ENCODE data around the gene BMP7. TPM values are rescaled to one million over a fixed set of nuclear protein-coding genes. Genes with fewer than 3 reads are reported as not detected.

The BMP7 gene
- total RNA-seq, 1 experiment from 2014 or later: 7.5 TPM

GRCh38 chr20:57272883-57273535 is 6.6 kb upstream of the BMP7 start:
- no TSS peak for BruUV-seq (replicated peaks)
- H3K9me3 ChIP-seq (ENCODE audit: low read depth, low read length, poor library complexity, severe bottlenecking): no peaks in the 10 kb centered on the region
- H3K4me3 ChIP-seq (ENCODE audit: low read depth, low read length, poor library complexity, severe bottlenecking): no peak overlapping the region
- intact Hi-C loops (cut with micrococcal nuclease; ENCODE audit: unreplicated experiment): no loop called here
- ChIA-PET POLR2A (ENCODE audit: low non-redundant PET) (no interaction called here), CTCF (no interaction called here)
- H3K36me3 ChIP-seq (ENCODE audit: insufficient read depth, low read length, poor library complexity, severe bottlenecking): no peaks in the 10 kb centered on the region
- H3K4me1 ChIP-seq (ENCODE audit: insufficient read depth, low read length, poor library complexity, severe bottlenecking): no peaks in the 10 kb centered on the region
- peaks cover 18% of the 10 kb centered on the region for H3K27me3 ChIP-seq (replicated peaks; ENCODE audit: insufficient read depth, low read depth, low read length, poor library complexity)
- TF ChIP-seq EZH2 (IDR thresholded peaks at IDR 0.05; ENCODE audit: borderline replicate concordance, low read depth, low read length, poor library complexity, severe bottlenecking): no peak
- TF ChIP-seq CTCF (conservative IDR thresholded peaks at IDR 0.05; ENCODE audit: low read depth, low read length): no peak
- H3K27ac ChIP-seq (ENCODE audit: low read depth, low read length, poor library complexity, severe bottlenecking): no peak overlapping the region
- DNase-seq (ENCODE audit: low spot score): no peak

- TF ChIP-seq CTCF (conservative IDR thresholded peaks at IDR 0.05; ENCODE audit: low read depth, low read length): no peak
- TF ChIP-seq EZH2 (IDR thresholded peaks at IDR 0.05; ENCODE audit: borderline replicate concordance, low read depth, low read length, poor library complexity, severe bottlenecking): no peak
- no peaks in the 10 kb centered on the region for H3K9me3 ChIP-seq (ENCODE audit: low read depth, low read length, poor library complexity, severe bottlenecking)
- DNase-seq (ENCODE audit: low spot score): no peak
- no peaks in the 10 kb centered on the region for H3K36me3 ChIP-seq (ENCODE audit: insufficient read depth, low read length, poor library complexity, severe bottlenecking)
- H3K27me3 ChIP-seq (replicated peaks; ENCODE audit: insufficient read depth, low read depth, low read length, poor library complexity): peaks cover 44% of the 10 kb centered on the region
- POLR2A ChIA-PET (ENCODE audit: low non-redundant PET): no interaction called here
- H3K4me1 ChIP-seq (ENCODE audit: insufficient read depth, low read length, poor library complexity, severe bottlenecking): no peaks in the 10 kb centered on the region
- no TSS peak for BruUV-seq (replicated peaks)
- H3K27ac ChIP-seq (ENCODE audit: low read depth, low read length, poor library complexity, severe bottlenecking): no peak overlapping the region
- CTCF ChIA-PET: no interaction called here
- no peak overlapping the region for H3K4me3 ChIP-seq (ENCODE audit: low read depth, low read length, poor library complexity, severe bottlenecking)
- intact Hi-C loops (cut with micrococcal nuclease; ENCODE audit: unreplicated experiment): no loop called here
Measured at GRCh38 chr20:57270204-57270984, 4.0 kb upstream of the BMP7 start.

GRCh38 chr20:57269148-57269984 is 2.9 kb upstream of the BMP7 start:
- DNase-seq (ENCODE audit: low spot score): no peak
- no peak overlapping the region for H3K4me3 ChIP-seq (ENCODE audit: low read depth, low read length, poor library complexity, severe bottlenecking)
- no peaks in the 10 kb centered on the region for H3K9me3 ChIP-seq (ENCODE audit: low read depth, low read length, poor library complexity, severe bottlenecking)
- peaks cover 52% of the 10 kb centered on the region for H3K27me3 ChIP-seq (replicated peaks; ENCODE audit: insufficient read depth, low read depth, low read length, poor library complexity)
- POLR2A ChIA-PET (ENCODE audit: low non-redundant PET): no interaction called here
- no TSS peak for BruUV-seq (replicated peaks)
- H3K36me3 ChIP-seq (ENCODE audit: insufficient read depth, low read length, poor library complexity, severe bottlenecking): no peaks in the 10 kb centered on the region
- intact Hi-C loops (cut with micrococcal nuclease; ENCODE audit: unreplicated experiment): no loop called here
- TF ChIP-seq CTCF (conservative IDR thresholded peaks at IDR 0.05; ENCODE audit: low read depth, low read length): no peak
- no peak for TF ChIP-seq EZH2 (IDR thresholded peaks at IDR 0.05; ENCODE audit: borderline replicate concordance, low read depth, low read length, poor library complexity, severe bottlenecking)
- CTCF ChIA-PET: no interaction called here
- H3K27ac ChIP-seq (ENCODE audit: low read depth, low read length, poor library complexity, severe bottlenecking): no peak overlapping the region
- no peaks in the 10 kb centered on the region for H3K4me1 ChIP-seq (ENCODE audit: insufficient read depth, low read length, poor library complexity, severe bottlenecking)

Data from A673 (cell line).